HFFc6 (cell line): ENCODE measurements around the gene TMBIM1. TPM values are rescaled to one million over a fixed set of nuclear protein-coding genes. Genes with fewer than 3 reads are reported as not detected.

ENCODE experiments used
- DNase-seq: peaks from one replicate; pipeline ENCODE4 v3.0.0-alpha.2; 2018
- H3K27ac Mint-ChIP-seq: 2 replicates; pipeline ENCODE4 v1.8.0; 2020; ENCODE audit warnings: mild to moderate bottlenecking, mixed read lengths
- H3K27me3 Mint-ChIP-seq: 2 replicates; pipeline ENCODE4 v1.8.0; 2021; ENCODE audit warnings: mild to moderate bottlenecking, moderate library complexity, mixed read lengths; ENCODE audit not compliant: insufficient read depth
- H3K36me3 Mint-ChIP-seq: 2 replicates; pipeline ENCODE4 v1.8.0; 2021; ENCODE audit warnings: low read depth, mixed read lengths
- H3K4me1 Mint-ChIP-seq: 2 replicates; pipeline ENCODE4 v1.8.0; 2020; ENCODE audit warnings: low read depth, mixed read lengths
- H3K4me3 Mint-ChIP-seq: 2 replicates; pipeline ENCODE4 v1.8.0; 2020; ENCODE audit warnings: mild to moderate bottlenecking, moderate library complexity, mixed read lengths
- H3K9me3 Mint-ChIP-seq: 2 replicates; pipeline ENCODE4 v1.8.0; 2020; ENCODE audit warnings: mild to moderate bottlenecking, mixed read lengths
- CTCF ChIP-seq: fragments of 200-600 bp; sonication (generic); IDR thresholded peaks from 2 replicates; pipeline ENCODE4 v1.5.0; 2021; ENCODE audit warnings: antibody characterized with exemption, mild to moderate bottlenecking
- total RNA-seq, 6 experiments: library from RNA; stranded (reverse); fragmentation: NEBNext Ultra II Directional; extraction: Animal tissue kit (Norgen Biotek cat#: 25700); gene quantifications; 2 replicates in 1 of 6; 3 replicates in 5 of 6; pipeline ENCODE4 v1.2.3, GENCODE V29; 2021

Gene TMBIM1
- total RNA-seq, 6 experiments from 2014 or later: 163 to 187 (median 176) TPM

- H3K36me3 Mint-ChIP-seq: peaks cover 9% of the 10 kb centered on the region; the same call in 1 of the 2 replicates
- no peak overlapping the region for H3K4me3 Mint-ChIP-seq
- H3K9me3 Mint-ChIP-seq: no peaks in the 10 kb centered on the region
- peaks cover 52% of the 10 kb centered on the region for H3K4me1 Mint-ChIP-seq
- TF ChIP-seq CTCF: no peak
- no peak for DNase-seq
- H3K27ac Mint-ChIP-seq: no peak overlapping the region
- peaks cover 3% of the 10 kb centered on the region; the same call in 1 of the 2 replicates for H3K27me3 Mint-ChIP-seq
These were observed 2.2 kb upstream of the TMBIM1 start for GRCh38 chr2:218294430-218295022.

GRCh38 chr2:218293715-218294429 lies 1.6 kb upstream of the TMBIM1 start:
- no peak for DNase-seq
- H3K4me1 Mint-ChIP-seq: peaks cover 53% of the 10 kb centered on the region
- H3K27ac Mint-ChIP-seq: no peak overlapping the region
- TF ChIP-seq CTCF: no peak
- peaks cover 3% of the 10 kb centered on the region; the same call in 1 of the 2 replicates for H3K27me3 Mint-ChIP-seq
- peaks cover 12% of the 10 kb centered on the region for H3K36me3 Mint-ChIP-seq
- no peaks in the 10 kb centered on the region for H3K9me3 Mint-ChIP-seq
- no peak overlapping the region; the same call in 1 of the 2 replicates for H3K4me3 Mint-ChIP-seq

- no peak for TF ChIP-seq CTCF
- Mint-ChIP-seq H3K4me1 (peaks cover 62% of the 10 kb centered on the region), H3K9me3 (no peaks in the 10 kb centered on the region), H3K27me3 (peaks cover 5% of the 10 kb centered on the region), H3K4me3 (peak overlapping the region; percentile 90), H3K27ac (peak overlapping the region; percentile 79), H3K36me3 (peaks cover 16% of the 10 kb centered on the region)
- DNase-seq: peak; percentile 15
These were observed 820 bp downstream of the TMBIM1 start for GRCh38 chr2:218291318-218292047.

- no peak for DNase-seq
- Mint-ChIP-seq H3K4me1 (peaks cover 65% of the 10 kb centered on the region), H3K4me3 (peak overlapping the region; percentile 90), H3K27ac (peak overlapping the region; percentile 79), H3K9me3 (no peaks in the 10 kb centered on the region), H3K27me3 (peaks cover 5% of the 10 kb centered on the region), H3K36me3 (peaks cover 16% of the 10 kb centered on the region)
- TF ChIP-seq CTCF: no peak
These were observed 1.7 kb downstream of the TMBIM1 start for GRCh38 chr2:218290316-218291261.
